Measurements from ENCODE around the gene PPP1R15A.
"Not testable (repeated sequence)": the region's sequence is repeated elsewhere in the genome, so short reads cannot be mapped to it uniquely, and the experiment has no call there.

PPP1R15A gene

DNA sequence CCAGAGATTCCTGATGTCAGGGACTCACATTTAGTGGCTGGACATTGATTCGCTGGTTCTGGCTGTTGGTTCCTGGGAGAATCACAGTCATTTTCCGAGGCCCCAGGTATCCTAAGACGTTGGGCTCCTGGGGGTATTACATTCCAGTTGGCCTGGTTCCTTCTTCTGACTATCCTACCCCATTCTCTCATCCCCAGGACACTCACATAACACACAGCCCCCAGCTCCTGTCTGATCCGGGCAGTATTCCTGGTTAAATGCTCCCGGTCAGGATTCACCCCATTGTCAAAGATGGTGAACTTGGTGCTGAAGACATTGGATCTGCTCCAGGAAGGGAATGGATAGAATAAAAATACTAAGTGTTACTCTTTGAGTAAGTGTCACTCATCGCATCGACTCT, 11.5 kb downstream of the PPP1R15A start:
- TF ChIP-seq GLIS3 (CRISPR knock-in tag; IDR thresholded peaks at IDR 0.05) (no peak), RARB (CRISPR knock-in tag; IDR thresholded peaks at IDR 0.05) (no peak), ESRRG (CRISPR knock-in tag; IDR thresholded peaks at IDR 0.05) (no peak)
- TF ChIP-seq, protein P1, sequence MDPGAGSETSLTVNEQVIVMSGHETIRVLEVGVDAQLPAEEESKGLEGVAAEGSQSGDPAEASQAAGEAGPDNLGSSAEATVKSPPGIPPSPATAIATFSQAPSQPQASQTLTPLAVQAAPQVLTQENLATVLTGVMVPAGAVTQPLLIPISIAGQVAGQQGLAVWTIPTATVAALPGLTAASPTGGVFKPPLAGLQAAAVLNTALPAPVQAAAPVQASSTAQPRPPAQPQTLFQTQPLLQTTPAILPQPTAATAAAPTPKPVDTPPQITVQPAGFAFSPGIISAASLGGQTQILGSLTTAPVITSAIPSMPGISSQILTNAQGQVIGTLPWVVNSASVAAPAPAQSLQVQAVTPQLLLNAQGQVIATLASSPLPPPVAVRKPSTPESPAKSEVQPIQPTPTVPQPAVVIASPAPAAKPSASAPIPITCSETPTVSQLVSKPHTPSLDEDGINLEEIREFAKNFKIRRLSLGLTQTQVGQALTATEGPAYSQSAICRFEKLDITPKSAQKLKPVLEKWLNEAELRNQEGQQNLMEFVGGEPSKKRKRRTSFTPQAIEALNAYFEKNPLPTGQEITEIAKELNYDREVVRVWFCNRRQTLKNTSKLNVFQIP (CRISPR knock-in tag; IDR thresholded peaks at IDR 0.05; ENCODE audit: borderline replicate concordance, low read depth), result no peak
- ATAC-seq, result no peak

DNA sequence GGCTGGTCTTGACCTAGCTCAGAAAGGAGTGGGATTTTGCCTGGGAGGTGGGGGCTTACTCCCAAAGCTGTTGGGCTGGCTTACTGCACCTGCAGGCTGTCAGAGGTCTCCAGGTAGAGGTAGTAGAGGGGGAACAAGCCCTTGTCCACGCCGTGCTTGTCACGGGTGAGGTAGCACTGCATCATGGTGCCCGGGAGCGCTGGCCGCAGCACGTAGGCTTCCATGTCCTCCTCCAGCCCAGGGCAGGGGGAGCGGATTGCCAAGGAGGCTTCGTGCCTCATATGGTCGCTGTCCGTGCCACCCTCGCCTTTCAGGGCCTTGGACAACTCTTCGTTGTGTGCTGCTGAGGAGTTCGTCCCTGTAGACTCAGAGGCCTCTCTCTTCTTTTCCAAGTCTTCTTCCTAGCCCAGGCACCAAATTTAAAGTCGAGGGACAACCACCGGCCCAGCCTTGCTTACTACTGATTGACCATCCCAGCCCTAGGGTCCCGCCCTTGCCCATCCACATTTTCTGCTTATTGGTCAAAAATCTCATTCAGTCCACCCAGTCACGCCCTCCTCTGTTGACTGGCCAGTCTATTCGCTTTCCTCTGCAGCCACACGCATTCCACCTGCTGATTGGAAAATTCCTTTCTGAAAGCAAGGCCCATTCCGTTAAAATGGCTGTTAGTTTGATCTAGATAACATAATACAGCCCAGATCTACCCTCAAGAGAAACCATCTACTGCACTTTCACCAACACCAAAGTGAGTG, 15.8 kb downstream of the PPP1R15A start:
- no peak; the same call in 2 of the 3 replicates for ATAC-seq
- TF ChIP-seq ESRRG (CRISPR knock-in tag; IDR thresholded peaks at IDR 0.05), result no peak
- TF ChIP-seq, protein P2, sequence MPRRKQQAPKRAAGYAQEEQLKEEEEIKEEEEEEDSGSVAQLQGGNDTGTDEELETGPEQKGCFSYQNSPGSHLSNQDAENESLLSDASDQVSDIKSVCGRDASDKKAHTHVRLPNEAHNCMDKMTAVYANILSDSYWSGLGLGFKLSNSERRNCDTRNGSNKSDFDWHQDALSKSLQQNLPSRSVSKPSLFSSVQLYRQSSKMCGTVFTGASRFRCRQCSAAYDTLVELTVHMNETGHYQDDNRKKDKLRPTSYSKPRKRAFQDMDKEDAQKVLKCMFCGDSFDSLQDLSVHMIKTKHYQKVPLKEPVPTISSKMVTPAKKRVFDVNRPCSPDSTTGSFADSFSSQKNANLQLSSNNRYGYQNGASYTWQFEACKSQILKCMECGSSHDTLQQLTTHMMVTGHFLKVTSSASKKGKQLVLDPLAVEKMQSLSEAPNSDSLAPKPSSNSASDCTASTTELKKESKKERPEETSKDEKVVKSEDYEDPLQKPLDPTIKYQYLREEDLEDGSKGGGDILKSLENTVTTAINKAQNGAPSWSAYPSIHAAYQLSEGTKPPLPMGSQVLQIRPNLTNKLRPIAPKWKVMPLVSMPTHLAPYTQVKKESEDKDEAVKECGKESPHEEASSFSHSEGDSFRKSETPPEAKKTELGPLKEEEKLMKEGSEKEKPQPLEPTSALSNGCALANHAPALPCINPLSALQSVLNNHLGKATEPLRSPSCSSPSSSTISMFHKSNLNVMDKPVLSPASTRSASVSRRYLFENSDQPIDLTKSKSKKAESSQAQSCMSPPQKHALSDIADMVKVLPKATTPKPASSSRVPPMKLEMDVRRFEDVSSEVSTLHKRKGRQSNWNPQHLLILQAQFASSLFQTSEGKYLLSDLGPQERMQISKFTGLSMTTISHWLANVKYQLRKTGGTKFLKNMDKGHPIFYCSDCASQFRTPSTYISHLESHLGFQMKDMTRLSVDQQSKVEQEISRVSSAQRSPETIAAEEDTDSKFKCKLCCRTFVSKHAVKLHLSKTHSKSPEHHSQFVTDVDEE (CRISPR knock-in tag; IDR thresholded peaks at IDR 0.05), result no peak
- TF ChIP-seq TCF4 (CRISPR knock-in tag; IDR thresholded peaks at IDR 0.05; ENCODE audit: borderline replicate concordance), result no peak
- TF ChIP-seq ISL1 (CRISPR knock-in tag; IDR thresholded peaks at IDR 0.05), result no peak
- no peak for TF ChIP-seq ZFP30 (CRISPR knock-in tag; IDR thresholded peaks at IDR 0.05)
- TF ChIP-seq, protein P3, sequence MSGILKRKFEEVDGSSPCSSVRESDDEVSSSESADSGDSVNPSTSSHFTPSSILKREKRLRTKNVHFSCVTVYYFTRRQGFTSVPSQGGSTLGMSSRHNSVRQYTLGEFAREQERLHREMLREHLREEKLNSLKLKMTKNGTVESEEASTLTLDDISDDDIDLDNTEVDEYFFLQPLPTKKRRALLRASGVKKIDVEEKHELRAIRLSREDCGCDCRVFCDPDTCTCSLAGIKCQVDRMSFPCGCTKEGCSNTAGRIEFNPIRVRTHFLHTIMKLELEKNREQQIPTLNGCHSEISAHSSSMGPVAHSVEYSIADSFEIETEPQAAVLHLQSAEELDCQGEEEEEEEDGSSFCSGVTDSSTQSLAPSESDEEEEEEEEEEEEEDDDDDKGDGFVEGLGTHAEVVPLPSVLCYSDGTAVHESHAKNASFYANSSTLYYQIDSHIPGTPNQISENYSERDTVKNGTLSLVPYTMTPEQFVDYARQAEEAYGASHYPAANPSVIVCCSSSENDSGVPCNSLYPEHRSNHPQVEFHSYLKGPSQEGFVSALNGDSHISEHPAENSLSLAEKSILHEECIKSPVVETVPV (CRISPR knock-in tag; IDR thresholded peaks at IDR 0.05), result no peak
- TF ChIP-seq TOX (CRISPR knock-in tag; IDR thresholded peaks at IDR 0.05; ENCODE audit: borderline replicate concordance), result no peak
- no peak for TF ChIP-seq CSDC2 (CRISPR knock-in tag; IDR thresholded peaks at IDR 0.05)
- no peak for TF ChIP-seq SNAI2 (CRISPR knock-in tag; IDR thresholded peaks at IDR 0.05)
- no peak for TF ChIP-seq ZC3H10 (CRISPR knock-in tag; IDR thresholded peaks at IDR 0.05)
- no peak for TF ChIP-seq ARNTL (CRISPR knock-in tag; IDR thresholded peaks at IDR 0.05; ENCODE audit: borderline replicate concordance, low read depth)
- TF ChIP-seq GLIS3 (CRISPR knock-in tag; IDR thresholded peaks at IDR 0.05), result no peak
- TF ChIP-seq, protein P1 (CRISPR knock-in tag; IDR thresholded peaks at IDR 0.05; ENCODE audit: borderline replicate concordance, low read depth), result no peak
- TF ChIP-seq PPARA (CRISPR knock-in tag; IDR thresholded peaks at IDR 0.05; ENCODE audit: borderline replicate concordance), result no peak
- no peak for TF ChIP-seq OSR1 (CRISPR knock-in tag; IDR thresholded peaks at IDR 0.05)

DNA sequence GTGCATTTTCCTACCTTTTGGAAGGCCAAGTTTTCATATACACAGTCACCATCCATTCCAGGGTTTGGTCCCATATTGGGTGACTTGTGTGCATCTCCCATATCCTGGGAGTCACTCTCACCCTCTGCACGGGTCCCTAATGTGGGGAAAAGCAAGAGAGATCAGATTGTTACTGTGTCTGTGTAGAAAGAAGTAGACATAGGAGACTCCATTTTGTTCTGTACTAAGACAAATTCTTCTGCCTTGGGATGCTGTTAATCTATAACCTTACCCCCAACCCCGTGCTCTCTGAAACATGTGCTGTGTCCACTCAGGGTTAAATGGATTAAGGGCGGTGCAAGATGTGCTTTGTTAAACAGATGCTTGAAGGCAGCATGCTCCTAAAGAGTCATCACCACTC, 17.3 kb downstream of the PPP1R15A start:
- not testable (repeated sequence) for ATAC-seq

DNA sequence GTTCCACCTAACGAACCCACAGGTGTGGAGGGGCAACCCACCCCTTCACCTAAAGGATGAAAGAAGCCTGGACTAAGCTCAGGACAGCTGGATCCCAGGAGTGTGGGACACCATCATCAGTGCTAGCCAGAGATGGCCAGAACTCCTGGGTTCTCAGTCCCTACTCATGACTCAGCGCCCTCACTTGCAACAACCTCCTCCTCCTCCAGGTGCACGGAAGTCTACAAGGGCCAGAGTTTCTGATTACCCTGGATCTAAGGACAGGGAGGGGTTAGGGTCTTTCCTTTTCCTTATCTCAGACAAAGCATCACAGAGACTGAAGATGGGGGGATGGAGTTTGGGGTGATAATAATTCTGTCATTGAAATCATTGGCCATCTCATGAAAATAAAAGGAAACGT, 18.3 kb downstream of the PPP1R15A start:
- TF ChIP-seq SNAI2 (CRISPR knock-in tag; IDR thresholded peaks at IDR 0.05) (no peak), ZFP30 (CRISPR knock-in tag; IDR thresholded peaks at IDR 0.05) (no peak)
- TF ChIP-seq, protein P4, sequence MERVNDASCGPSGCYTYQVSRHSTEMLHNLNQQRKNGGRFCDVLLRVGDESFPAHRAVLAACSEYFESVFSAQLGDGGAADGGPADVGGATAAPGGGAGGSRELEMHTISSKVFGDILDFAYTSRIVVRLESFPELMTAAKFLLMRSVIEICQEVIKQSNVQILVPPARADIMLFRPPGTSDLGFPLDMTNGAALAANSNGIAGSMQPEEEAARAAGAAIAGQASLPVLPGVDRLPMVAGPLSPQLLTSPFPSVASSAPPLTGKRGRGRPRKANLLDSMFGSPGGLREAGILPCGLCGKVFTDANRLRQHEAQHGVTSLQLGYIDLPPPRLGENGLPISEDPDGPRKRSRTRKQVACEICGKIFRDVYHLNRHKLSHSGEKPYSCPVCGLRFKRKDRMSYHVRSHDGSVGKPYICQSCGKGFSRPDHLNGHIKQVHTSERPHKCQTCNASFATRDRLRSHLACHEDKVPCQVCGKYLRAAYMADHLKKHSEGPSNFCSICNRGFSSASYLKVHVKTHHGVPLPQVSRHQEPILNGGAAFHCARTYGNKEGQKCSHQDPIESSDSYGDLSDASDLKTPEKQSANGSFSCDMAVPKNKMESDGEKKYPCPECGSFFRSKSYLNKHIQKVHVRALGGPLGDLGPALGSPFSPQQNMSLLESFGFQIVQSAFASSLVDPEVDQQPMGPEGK (CRISPR knock-in tag; IDR thresholded peaks at IDR 0.05; ENCODE audit: borderline replicate concordance), result no peak
- ATAC-seq, result no peak

Measured in SK-N-SH treated with all-trans-retinoic acid at 6 μM for 48 hours (cell line).